ENCODE results near the gene GADD45GIP1. TPM values are rescaled to one million over a fixed set of nuclear protein-coding genes. Genes with fewer than 3 reads are reported as not detected.

Gene GADD45GIP1
- total and polyA plus RNA-seq, 12 donors = 16.5 to 213 (median 49.5) TPM

DNA sequence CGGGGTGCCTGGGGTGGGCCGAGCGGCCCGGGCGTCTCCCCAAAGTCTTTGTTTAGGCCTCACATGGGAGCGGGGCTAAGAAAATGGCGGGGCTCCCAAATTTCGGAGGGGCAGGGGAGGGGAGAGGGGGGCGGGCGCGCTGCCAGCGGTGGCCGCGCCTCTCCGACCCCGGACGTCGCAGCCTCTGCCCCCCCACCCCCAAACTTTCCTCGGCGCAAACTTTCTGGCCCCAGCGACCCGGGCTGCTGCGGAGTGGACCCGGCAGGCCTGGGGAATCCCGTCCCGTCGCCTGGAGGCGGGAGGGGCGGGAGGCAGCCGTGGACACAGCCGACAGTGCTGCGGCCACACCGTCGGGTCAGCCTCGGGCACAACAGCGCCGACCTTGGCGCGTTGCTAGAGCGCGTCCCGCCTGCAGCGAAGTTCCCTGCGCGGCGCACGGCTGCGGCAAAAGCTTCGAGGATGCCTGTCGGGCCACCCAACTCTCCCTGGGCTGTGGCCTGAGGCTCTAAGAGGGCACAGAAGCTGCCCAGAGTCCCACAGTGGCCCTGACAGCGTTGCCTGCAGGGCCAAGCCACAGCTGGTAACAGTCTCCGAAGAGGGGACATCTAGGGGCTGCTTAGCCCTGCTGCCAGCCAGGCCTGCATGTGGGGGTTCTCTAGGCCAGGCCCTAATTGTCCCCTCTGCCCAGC lies 39.5 kb upstream of the GADD45GIP1 start:
- DNase-seq = peak in 6 of 7 donors; percentile 51 to 70 (median 62)
- peak overlapping the region in 3 of 4 donors; percentile 33 to 65 (median 36) for H3K4me3 ChIP-seq
- 0 to 50% (median 6%) methylated on average over 2 to 52 of the region's 52 CpGs for WGBS, 4 donors
- no peak for TF ChIP-seq POLR2A (IDR thresholded peaks at IDR 0.05)
- TF ChIP-seq, protein P1, sequence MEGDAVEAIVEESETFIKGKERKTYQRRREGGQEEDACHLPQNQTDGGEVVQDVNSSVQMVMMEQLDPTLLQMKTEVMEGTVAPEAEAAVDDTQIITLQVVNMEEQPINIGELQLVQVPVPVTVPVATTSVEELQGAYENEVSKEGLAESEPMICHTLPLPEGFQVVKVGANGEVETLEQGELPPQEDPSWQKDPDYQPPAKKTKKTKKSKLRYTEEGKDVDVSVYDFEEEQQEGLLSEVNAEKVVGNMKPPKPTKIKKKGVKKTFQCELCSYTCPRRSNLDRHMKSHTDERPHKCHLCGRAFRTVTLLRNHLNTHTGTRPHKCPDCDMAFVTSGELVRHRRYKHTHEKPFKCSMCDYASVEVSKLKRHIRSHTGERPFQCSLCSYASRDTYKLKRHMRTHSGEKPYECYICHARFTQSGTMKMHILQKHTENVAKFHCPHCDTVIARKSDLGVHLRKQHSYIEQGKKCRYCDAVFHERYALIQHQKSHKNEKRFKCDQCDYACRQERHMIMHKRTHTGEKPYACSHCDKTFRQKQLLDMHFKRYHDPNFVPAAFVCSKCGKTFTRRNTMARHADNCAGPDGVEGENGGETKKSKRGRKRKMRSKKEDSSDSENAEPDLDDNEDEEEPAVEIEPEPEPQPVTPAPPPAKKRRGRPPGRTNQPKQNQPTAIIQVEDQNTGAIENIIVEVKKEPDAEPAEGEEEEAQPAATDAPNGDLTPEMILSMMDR (IDR thresholded peaks at IDR 0.05) = no peak
- H3K36me3 ChIP-seq (replicated peaks in 1 of 2) = no peaks in the 10 kb centered on the region
- H3K9me3 ChIP-seq (replicated peaks in 1 of 3) = no peaks in the 10 kb centered on the region
- peak overlapping the region in 4 of 5 donors; percentile 31 to 92 (median 65) for H3K27ac ChIP-seq
- H3K27me3 ChIP-seq = no peaks in the 10 kb centered on the region
- intact Hi-C loops (cut with DNase I) = loop anchor here in 1 of 2 donors (2.0 kb wide), 1 partner anchor 14 kb away; no protein-coding TSS in a partner anchor
- peaks cover 8% of the 10 kb centered on the region in 2 donors for H3K4me1 ChIP-seq (replicated peaks in 1 of 2)

DNA sequence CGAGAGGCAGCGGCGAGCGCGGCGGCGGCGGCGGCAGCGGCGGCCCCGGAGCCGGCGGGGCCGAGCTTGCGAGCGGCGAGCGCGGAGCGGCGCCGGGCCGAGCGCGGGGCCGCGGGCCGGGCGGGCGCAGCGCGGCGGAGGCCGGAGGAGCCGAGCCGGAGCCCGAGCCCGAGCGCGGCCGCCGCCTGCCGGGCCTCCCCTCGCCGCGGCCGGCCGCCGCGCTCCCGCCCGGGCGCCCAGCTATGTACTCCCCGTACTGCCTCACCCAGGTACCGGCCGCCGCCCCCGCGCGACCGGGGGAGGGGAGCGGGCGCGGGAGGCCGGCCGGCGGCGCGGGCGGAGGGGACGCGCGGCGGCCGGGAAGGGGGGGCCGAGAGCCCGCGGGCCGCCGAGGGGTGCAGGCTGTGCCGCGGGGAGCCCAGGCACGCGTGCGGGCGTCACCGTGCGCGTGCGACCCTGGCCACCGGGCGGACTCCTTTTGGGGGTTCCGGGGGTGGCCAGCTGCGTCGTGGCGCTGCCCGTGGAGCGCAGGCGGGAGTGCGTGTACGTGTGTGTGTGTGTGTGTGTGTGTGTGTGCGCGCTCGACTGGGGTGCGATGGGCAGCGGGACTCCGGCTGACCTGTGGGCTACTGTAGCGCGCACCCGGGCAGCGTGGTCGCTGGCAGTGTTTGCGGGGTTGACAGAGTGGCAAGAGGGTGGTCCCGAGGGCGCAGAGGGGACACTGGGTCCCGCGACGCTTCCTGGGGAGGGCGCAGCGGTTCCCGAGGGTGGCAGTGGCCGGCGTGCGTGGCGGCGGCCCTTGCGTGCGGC lies 38.8 kb upstream of the GADD45GIP1 start:
- peak overlapping the region in 3 of 4 donors; percentile 33 to 65 (median 36) for H3K4me3 ChIP-seq
- no peaks in the 10 kb centered on the region for H3K27me3 ChIP-seq
- TF ChIP-seq, protein P1 (IDR thresholded peaks at IDR 0.05) = peak in 1 of 6 experiments; percentile 8
- no peak for TF ChIP-seq POLR2A (IDR thresholded peaks at IDR 0.05)
- peak in 5 of 7 donors; percentile 41 to 62 (median 55) for DNase-seq
- intact Hi-C loops (cut with DNase I) = loop anchor here in 1 of 2 donors (2.0 kb wide), 1 partner anchor 15 kb away; no protein-coding TSS in a partner anchor
- no peaks in the 10 kb centered on the region for H3K36me3 ChIP-seq (replicated peaks in 1 of 2)
- 0 to 40% (median 0%) methylated on average over 1 to 118 of the region's 129 CpGs for WGBS, 4 donors
- peaks cover 8% of the 10 kb centered on the region in 2 donors for H3K4me1 ChIP-seq (replicated peaks in 1 of 2)
- no peaks in the 10 kb centered on the region for H3K9me3 ChIP-seq (replicated peaks in 1 of 3)
- peak overlapping the region in 4 of 5 donors; percentile 31 to 92 (median 65) for H3K27ac ChIP-seq

DNA sequence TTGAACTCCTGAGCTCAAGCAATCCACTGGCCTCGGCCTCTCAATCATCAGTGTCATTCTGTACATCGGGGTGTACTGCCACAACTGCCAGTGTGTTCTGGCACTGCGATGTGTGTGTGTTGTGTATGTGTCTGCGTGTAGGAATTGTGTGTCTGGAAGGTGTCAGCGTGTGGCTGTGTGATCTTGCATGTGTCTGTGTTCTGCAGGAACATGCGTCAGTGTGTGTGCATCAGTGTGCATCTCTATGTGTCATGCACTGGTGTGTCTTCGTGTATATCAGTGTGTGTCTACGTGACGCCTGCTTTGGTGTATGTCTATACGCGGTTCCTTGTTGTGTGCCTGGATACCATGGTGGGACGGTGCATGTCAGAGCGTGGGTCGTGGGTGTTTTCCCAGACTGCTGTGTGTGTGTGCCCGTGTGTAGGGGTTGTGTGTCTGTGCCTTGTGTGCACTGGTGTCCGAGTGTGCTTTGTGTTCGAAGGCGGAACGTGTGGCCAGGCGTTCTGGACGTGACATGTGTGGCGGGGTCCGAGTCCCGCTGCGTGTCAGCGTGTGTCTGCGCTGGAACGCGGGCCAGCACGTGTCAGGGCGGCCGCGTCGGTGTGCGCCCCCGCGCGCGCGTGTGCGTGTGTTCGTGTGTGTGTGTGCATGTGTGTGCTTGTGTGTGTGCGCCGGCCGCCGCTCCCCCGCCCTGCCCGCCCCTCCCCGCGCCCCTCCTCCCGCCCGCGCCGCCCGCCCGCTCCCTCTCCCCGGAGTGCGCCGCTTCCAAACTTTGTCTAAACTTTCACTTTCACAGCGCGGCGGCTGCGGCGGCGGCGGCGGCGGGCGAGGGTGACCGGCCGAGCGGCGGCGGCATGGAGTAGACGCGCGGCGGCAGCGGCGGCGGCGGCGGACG lies 37.9 kb upstream of the GADD45GIP1 start, which contains the start of gene NFIX:
NFIX (plus strand) TSS at position 775 of the 895 bp plus-strand sequence. CDS start 363 bp downstream, outside the sequence.
- Histone ChIP-seq H3K4me3 (peak within 1 kb of the TSS; percentile 17 to 80 (median 42)), H3K27ac (peak within 1 kb of the TSS in 4 of 5 donors; percentile 31 to 92 (median 65)), H3K36me3 (replicated peaks in 1 of 2) (no peaks in the 10 kb centered on the region), H3K27me3 (no peaks in the 10 kb centered on the region), H3K9me3 (replicated peaks in 1 of 3) (no peaks in the 10 kb centered on the region), H3K4me1 (replicated peaks in 1 of 2) (peaks cover 8% of the 10 kb centered on the region in 2 donors)
- intact Hi-C loops (cut with DNase I) = no loop called here
- TF ChIP-seq, protein P1 (IDR thresholded peaks at IDR 0.05) = no peak
- TF ChIP-seq POLR2A (IDR thresholded peaks at IDR 0.05) = peak in 1 of 2 donors; percentile 26
- DNase-seq = peak; percentile 58 to 74 (median 70)
- WGBS, 4 donors = 6 to 79% (median 14%) methylated on average over 5 to 83 of the region's 84 CpGs
